GM13976 (cell line): Measurements from ENCODE around the gene LAMC1.

ENCODE experiments used
- DNase-seq: peaks from one replicate; pipeline ENCODE4 v3.0.0; 2012; ENCODE audit warnings: low spot score
- in situ Hi-C: fragments of 300-500 bp; cut with MboI; formaldehyde crosslinking; loops from one replicate; pipeline ENCODE4 v1.12.0; 2022; ENCODE audit warnings: low sequenced_read_pairs, mixed read lengths, inconsistent platforms; ENCODE audit not compliant: unreplicated experiment
- TF ChIP-seq, protein P1 (sequence below): IDR thresholded peaks from 2 replicates; pipeline ENCODE4 v1.5.1; 2012; ENCODE audit warnings: borderline replicate concordance, mild to moderate bottlenecking; ENCODE audit not compliant: insufficient read depth; ENCODE audit errors: extremely low read depth, missing control alignments, control extremely low read depth

Gene LAMC1

GRCh38 chr1:183135336-183135735 is 112.1 kb downstream of the LAMC1 start:
- in situ Hi-C loops = no loop called here
- TF ChIP-seq, protein P1, sequence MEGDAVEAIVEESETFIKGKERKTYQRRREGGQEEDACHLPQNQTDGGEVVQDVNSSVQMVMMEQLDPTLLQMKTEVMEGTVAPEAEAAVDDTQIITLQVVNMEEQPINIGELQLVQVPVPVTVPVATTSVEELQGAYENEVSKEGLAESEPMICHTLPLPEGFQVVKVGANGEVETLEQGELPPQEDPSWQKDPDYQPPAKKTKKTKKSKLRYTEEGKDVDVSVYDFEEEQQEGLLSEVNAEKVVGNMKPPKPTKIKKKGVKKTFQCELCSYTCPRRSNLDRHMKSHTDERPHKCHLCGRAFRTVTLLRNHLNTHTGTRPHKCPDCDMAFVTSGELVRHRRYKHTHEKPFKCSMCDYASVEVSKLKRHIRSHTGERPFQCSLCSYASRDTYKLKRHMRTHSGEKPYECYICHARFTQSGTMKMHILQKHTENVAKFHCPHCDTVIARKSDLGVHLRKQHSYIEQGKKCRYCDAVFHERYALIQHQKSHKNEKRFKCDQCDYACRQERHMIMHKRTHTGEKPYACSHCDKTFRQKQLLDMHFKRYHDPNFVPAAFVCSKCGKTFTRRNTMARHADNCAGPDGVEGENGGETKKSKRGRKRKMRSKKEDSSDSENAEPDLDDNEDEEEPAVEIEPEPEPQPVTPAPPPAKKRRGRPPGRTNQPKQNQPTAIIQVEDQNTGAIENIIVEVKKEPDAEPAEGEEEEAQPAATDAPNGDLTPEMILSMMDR = no peak
- no peak for DNase-seq

GRCh38 chr1:183137782-183138181 is 114.6 kb downstream of the LAMC1 start:
- in situ Hi-C loops = no loop called here
- DNase-seq = no peak

GRCh38 chr1:183138301-183138700 is 115.1 kb downstream of the LAMC1 start:
- TF ChIP-seq, protein P1 = no peak
- DNase-seq = no peak
- in situ Hi-C loops = no loop called here

More at GRCh38 chr1:183137782-183138181, 114.6 kb downstream of the LAMC1 start:
- TF ChIP-seq, protein P1 = no peak

DNA sequence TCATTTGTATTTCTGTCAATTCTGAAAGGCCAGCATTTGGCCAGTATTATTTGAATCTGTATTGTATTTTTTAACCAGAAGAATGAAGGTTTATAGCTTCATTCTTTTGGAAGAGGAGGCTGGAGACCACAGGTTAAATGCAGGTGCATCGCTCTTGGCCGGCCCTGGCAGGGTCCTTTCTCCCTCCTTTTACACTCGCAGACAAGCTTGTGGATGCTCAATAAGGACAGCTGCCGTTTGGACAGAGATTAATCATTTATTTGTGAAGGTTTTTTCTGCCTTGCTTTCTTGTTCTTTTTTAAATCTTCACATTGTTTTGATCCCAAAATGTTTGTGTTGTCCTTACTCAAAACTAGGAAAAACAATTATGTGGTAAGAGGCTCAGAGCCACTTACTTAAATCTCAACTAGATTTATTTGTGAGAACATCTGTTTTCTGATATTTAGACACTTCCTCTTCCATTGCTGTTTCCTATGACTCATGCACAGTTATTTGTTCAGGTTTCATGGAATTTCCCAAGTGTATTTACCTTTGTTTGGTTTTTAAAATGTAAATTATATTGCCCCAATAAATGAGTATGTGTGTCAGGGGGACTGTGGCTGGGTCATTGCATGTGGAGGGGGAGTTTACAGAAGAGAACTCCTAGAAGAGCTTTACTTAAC is 116.2 kb downstream of the LAMC1 start:
- in situ Hi-C loops = no loop called here
- TF ChIP-seq, protein P1 = no peak
- DNase-seq = no peak

- in situ Hi-C loops = no loop called here
- TF ChIP-seq, protein P1 = no peak
- DNase-seq = no peak
These were observed 117.4 kb downstream of the LAMC1 start for GRCh38 chr1:183140633-183141032.

DNA sequence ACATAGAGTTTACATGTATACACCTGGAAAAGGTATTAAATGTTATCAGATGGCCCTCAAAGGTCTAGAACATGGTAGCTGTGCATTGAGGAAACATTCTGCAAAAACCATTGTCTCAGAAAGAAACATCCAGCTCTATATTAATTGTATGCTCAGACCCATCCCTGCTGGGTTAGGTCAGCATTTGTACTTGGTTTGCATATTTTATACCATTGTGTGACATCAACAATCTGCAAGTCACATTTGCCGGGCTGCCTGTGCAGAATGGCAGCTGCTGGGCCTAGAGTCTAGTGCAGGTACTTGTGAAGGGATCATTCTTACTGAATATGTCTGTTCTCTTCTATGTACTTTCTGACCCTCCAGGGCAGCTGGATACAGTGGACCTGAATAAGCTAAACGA is 119.0 kb downstream of the LAMC1 start:
- in situ Hi-C loops = no loop called here
- DNase-seq = no peak
- TF ChIP-seq, protein P1 = no peak
